Gastrocnemius medialis (tissue), 4 donors: ENCODE measurements around the gene DGKZ.

Source experiments
- POLR2A ChIP-seq, 2 donors: fragments of 450-650 bp; IDR thresholded peaks; one replicate each; pipeline ENCODE4 v1.6.1; 2017; ENCODE audit warnings: antibody characterized with exemption in 2 of 2, mild to moderate bottlenecking in 2 of 2, moderate library complexity in 2 of 2
- TF ChIP-seq, protein P1 (sequence below), 5 experiments: fragments of 450-650 bp in 3 of 5; fragments of 200-600 bp in 2 of 5; sonication (generic) in 2 of 5; IDR thresholded peaks in 4 of 5; conservative IDR thresholded peaks in 1 of 5; 1 replicate in 4 of 5; 2 replicates in 1 of 5; pipeline ENCODE4 v1.5.1; 2016 to 2019; ENCODE audit warnings: antibody characterized with exemption in 5 of 5, mild to moderate bottlenecking in 3 of 5, moderate library complexity in 3 of 5

DNA sequence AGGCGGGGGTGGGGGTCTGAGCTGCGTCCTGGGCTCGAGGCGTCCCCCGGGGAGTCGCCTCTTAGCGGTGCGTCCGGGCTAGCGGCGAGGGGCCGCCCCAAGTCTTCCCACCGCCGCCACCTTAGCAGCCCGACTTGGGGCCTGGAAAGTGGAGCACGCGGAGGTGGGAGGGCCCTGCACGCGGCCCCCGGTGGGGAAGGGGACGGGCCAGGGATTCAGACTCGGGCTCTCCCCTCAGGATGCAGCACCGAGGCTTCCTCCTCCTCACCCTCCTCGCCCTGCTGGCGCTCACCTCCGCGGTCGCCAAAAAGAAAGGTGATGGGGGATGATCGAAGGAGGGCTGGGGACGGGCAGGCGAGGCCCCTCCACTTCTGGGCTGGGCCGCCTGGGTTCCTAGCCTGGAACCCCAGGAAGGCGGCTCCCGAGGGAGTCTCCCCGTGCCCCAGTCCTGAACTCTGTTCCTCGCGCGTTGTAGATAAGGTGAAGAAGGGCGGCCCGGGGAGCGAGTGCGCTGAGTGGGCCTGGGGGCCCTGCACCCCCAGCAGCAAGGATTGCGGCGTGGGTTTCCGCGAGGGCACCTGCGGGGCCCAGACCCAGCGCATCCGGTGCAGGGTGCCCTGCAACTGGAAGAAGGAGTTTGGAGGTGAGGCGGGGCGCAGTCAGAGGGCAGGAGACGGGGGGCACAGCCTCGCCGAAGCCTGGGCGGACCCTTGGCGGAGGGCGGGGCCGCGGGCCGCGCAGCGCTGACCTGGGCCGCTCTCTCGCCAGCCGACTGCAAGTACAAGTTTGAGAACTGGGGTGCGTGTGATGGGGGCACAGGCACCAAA is 34.8 kb downstream of the DGKZ start:
- TF ChIP-seq, protein P1, sequence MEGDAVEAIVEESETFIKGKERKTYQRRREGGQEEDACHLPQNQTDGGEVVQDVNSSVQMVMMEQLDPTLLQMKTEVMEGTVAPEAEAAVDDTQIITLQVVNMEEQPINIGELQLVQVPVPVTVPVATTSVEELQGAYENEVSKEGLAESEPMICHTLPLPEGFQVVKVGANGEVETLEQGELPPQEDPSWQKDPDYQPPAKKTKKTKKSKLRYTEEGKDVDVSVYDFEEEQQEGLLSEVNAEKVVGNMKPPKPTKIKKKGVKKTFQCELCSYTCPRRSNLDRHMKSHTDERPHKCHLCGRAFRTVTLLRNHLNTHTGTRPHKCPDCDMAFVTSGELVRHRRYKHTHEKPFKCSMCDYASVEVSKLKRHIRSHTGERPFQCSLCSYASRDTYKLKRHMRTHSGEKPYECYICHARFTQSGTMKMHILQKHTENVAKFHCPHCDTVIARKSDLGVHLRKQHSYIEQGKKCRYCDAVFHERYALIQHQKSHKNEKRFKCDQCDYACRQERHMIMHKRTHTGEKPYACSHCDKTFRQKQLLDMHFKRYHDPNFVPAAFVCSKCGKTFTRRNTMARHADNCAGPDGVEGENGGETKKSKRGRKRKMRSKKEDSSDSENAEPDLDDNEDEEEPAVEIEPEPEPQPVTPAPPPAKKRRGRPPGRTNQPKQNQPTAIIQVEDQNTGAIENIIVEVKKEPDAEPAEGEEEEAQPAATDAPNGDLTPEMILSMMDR (IDR thresholded peaks at IDR 0.05 in 4 of 5, conservative IDR thresholded peaks at IDR 0.05 in 1 of 5): no peak
- no peak for TF ChIP-seq POLR2A (IDR thresholded peaks at IDR 0.05)
